ENCODE data around the gene STPG2.
"Not testable (repeated sequence)": the region's sequence is repeated elsewhere in the genome, so short reads cannot be mapped to it uniquely, and the experiment has no call there.

The STPG2 gene

DNA sequence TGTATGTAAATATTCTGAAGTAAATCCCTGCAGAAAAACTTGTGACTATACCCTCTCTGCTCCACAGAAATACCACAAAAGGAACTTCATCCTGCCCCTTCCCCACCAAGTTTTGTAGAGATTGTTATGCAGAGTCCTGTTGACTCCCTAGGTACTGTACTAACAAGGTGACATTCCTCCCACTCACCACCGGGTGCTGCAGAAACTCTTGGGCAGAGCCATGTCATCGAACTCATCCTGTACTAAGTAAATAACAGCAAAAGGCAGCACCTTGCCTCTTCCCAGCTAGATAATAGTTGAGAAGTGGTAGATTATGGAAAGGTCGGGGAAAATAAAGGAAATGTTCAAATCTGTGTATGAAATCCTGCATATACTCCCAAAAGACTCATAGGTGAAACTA lies 233.3 kb downstream of the STPG2 start:
- H3K4me3 ChIP-seq (ENCODE audit: low read depth, low read length, poor library complexity, severe bottlenecking) = no peak overlapping the region
- no peaks in the 10 kb centered on the region for H3K27me3 ChIP-seq (ENCODE audit: insufficient read depth, low read length)
- H3K4me1 ChIP-seq (ENCODE audit: insufficient read depth, low read length, severe bottlenecking) = no peaks in the 10 kb centered on the region
- no peaks in the 10 kb centered on the region for H3K9me2 ChIP-seq (ENCODE audit: low read depth, low read length)
- no peak overlapping the region for H3K4me2 ChIP-seq (ENCODE audit: low read length)
- no peaks in the 10 kb centered on the region for H3K36me3 ChIP-seq (ENCODE audit: insufficient read depth, low read length)
- no peak overlapping the region for H3K9ac ChIP-seq (ENCODE audit: low read length)
- H3F3A ChIP-seq (ENCODE audit: insufficient read depth, low read length) = no peaks in the 10 kb centered on the region
- no peaks in the 10 kb centered on the region for H4K20me1 ChIP-seq (ENCODE audit: insufficient read depth, low read length)
- no peak overlapping the region for H3K27ac ChIP-seq (ENCODE audit: low read depth, low read length, poor library complexity, severe bottlenecking)
- no peak for TF ChIP-seq EZH2 (IDR thresholded peaks at IDR 0.05; ENCODE audit: borderline replicate concordance, low read length)
- TF ChIP-seq, protein P1, sequence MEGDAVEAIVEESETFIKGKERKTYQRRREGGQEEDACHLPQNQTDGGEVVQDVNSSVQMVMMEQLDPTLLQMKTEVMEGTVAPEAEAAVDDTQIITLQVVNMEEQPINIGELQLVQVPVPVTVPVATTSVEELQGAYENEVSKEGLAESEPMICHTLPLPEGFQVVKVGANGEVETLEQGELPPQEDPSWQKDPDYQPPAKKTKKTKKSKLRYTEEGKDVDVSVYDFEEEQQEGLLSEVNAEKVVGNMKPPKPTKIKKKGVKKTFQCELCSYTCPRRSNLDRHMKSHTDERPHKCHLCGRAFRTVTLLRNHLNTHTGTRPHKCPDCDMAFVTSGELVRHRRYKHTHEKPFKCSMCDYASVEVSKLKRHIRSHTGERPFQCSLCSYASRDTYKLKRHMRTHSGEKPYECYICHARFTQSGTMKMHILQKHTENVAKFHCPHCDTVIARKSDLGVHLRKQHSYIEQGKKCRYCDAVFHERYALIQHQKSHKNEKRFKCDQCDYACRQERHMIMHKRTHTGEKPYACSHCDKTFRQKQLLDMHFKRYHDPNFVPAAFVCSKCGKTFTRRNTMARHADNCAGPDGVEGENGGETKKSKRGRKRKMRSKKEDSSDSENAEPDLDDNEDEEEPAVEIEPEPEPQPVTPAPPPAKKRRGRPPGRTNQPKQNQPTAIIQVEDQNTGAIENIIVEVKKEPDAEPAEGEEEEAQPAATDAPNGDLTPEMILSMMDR (IDR thresholded peaks at IDR 0.05; ENCODE audit: low read length) = no peak
- H2AFZ ChIP-seq (ENCODE audit: low read length) = no peak overlapping the region
- no peaks in the 10 kb centered on the region for H3K79me2 ChIP-seq (ENCODE audit: insufficient read depth, low read length)
- H3K9me3 ChIP-seq (ENCODE audit: low read length) = no peaks in the 10 kb centered on the region

DNA sequence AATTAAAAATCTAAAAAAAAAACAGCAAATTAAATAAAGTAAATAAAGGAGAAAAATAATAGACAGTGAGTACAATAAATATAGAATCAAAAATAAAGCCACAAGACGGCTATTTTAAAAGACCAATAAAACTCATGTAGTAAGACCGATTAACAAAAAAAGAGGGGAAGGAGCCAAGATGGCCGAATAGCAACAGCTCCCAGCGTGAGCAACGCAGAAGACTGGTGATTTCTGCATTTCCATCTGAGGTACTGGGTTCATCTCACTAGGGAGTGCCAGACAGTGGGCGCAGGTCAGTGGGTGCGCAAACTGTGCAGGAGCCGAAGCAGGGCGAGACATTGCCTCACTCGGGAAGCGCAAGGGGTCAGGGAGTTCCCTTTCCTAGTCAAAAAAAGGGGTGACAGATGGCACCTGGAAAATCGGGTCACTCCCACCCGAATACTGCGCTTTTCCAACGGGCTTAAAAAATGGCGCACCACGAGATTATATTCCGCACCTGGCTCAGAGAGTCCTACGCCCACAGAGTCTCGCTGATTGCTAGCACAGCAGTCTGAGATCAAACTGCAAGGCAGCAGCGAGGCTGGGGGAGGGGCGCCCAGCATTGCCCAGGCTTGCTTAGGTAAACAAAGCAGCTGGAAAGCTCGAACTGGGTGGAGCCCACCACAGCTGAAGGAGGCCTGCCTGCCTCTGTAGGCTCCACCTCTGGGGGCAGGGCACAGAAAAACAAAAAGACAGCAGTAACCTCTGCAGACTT lies 239.7 kb downstream of the STPG2 start:
- not testable (repeated sequence) for H3K9me2 ChIP-seq (ENCODE audit: low read depth, low read length); H3K4me3 ChIP-seq (ENCODE audit: low read depth, low read length, poor library complexity, severe bottlenecking); H3K9ac ChIP-seq (ENCODE audit: low read length); H3K9me3 ChIP-seq (ENCODE audit: low read length); H3K27me3 ChIP-seq (ENCODE audit: insufficient read depth, low read length); H3K36me3 ChIP-seq (ENCODE audit: insufficient read depth, low read length); H2AFZ ChIP-seq (ENCODE audit: low read length); H3F3A ChIP-seq (ENCODE audit: insufficient read depth, low read length); H3K27ac ChIP-seq (ENCODE audit: low read depth, low read length, poor library complexity, severe bottlenecking); H3K4me1 ChIP-seq (ENCODE audit: insufficient read depth, low read length, severe bottlenecking); H3K4me2 ChIP-seq (ENCODE audit: low read length); H4K20me1 ChIP-seq (ENCODE audit: insufficient read depth, low read length); H3K79me2 ChIP-seq (ENCODE audit: insufficient read depth, low read length)

DNA sequence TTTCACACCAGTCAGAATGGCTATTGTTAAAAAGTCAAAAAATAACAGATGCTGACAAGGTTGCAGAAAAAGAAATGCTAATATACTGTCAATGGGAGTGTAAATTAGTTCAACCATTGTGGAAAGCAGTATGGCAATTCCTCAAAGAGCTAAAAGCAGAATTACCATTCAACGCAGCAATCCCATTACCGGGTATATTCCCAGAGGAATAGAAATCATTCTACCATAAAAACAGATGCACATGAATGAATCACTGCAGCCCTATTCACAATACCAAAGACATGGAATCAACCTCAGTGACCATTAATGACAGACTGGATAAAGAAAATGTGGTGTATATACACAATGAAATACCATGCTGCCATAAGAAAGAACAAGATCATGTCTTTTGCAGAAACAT lies 243.0 kb downstream of the STPG2 start:
- TF ChIP-seq EZH2 (IDR thresholded peaks at IDR 0.05; ENCODE audit: borderline replicate concordance, low read length) = no peak
- TF ChIP-seq, protein P1 (IDR thresholded peaks at IDR 0.05; ENCODE audit: low read length) = no peak
- no peaks in the 10 kb centered on the region for H3K9me2 ChIP-seq (ENCODE audit: low read depth, low read length)
- H3K9me3 ChIP-seq (ENCODE audit: low read length) = no peaks in the 10 kb centered on the region
- no peak overlapping the region for H3K4me2 ChIP-seq (ENCODE audit: low read length)
- H4K20me1 ChIP-seq (ENCODE audit: insufficient read depth, low read length) = no peaks in the 10 kb centered on the region
- H3K4me1 ChIP-seq (ENCODE audit: insufficient read depth, low read length, severe bottlenecking) = no peaks in the 10 kb centered on the region
- H3K27ac ChIP-seq (ENCODE audit: low read depth, low read length, poor library complexity, severe bottlenecking) = no peak overlapping the region
- no peaks in the 10 kb centered on the region for H3F3A ChIP-seq (ENCODE audit: insufficient read depth, low read length)
- H2AFZ ChIP-seq (ENCODE audit: low read length) = no peak overlapping the region
- no peaks in the 10 kb centered on the region for H3K36me3 ChIP-seq (ENCODE audit: insufficient read depth, low read length)
- H3K9ac ChIP-seq (ENCODE audit: low read length) = no peak overlapping the region
- no peaks in the 10 kb centered on the region for H3K79me2 ChIP-seq (ENCODE audit: insufficient read depth, low read length)
- no peak overlapping the region for H3K4me3 ChIP-seq (ENCODE audit: low read depth, low read length, poor library complexity, severe bottlenecking)
- no peaks in the 10 kb centered on the region for H3K27me3 ChIP-seq (ENCODE audit: insufficient read depth, low read length)
